Measurements from ENCODE around the gene TOP1.
A peak's percentile ranks its signal among the peaks of the same experiment; 100 is the strongest.
"Not testable (repeated sequence)": the region's sequence is repeated elsewhere in the genome, so short reads cannot be mapped to it uniquely, and the experiment has no call there.

The TOP1 gene

DNA sequence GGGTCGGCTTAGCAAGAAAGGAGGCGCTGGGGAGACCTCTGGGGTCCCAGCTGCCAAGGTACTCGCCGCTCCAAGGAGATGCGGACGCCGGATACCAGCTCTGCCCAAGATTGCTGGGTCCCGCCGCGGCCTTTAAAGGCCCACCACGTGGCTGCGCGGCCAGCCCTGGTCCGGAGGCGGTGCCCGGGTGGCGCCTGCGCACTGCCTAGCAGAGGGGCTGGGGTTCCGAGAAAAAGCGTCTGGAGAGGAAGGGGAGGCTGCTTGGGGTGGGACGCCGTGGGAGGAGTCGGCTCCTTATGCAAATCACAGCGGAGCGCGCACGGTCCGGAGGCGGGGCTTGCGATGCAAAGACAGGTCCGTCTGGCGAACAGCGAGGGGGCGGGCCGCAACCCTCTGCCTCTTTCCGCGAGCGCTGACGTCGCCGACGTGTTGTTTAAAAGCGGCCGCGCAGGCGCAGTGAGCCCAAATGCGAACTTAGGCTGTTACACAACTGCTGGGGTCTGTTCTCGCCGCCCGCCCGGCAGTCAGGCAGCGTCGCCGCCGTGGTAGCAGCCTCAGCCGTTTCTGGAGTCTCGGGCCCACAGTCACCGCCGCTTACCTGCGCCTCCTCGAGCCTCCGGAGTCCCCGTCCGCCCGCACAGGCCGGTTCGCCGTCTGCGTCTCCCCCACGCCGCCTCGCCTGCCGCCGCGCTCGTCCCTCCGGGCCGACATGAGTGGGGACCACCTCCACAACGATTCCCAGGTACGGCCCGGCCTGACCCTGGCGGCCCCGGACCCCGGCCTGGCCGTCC lies at the start of gene TOP1:
Gene TOP1 (plus strand): TSS at position 464 of the 791 bp plus-strand sequence. CDS start 246 bp downstream, at position 710.
- DNase-seq (ENCODE audit: low read depth): peak; percentile 100

DNA sequence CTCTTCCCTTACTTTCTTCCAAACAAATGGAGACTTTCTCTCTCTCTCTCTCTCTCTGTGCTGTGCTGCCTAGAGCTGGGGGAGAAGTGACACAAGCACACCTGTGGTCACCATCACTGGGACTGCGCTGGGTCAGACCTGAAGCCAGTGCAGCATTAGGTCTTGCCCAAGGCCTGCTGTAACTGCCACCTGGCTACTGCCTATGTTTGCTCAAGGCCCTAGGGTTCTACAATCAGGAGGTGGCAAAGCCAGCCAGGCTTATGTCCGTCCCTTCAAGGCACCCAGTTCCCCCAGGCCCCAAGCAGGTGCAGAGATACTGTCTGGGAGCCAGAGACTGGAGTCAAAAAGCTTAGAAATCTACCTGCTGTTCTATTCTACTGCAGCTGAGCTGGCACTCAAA lies 49.4 kb upstream of the TOP1 start:
- DNase-seq (ENCODE audit: low read depth): no peak

DNA sequence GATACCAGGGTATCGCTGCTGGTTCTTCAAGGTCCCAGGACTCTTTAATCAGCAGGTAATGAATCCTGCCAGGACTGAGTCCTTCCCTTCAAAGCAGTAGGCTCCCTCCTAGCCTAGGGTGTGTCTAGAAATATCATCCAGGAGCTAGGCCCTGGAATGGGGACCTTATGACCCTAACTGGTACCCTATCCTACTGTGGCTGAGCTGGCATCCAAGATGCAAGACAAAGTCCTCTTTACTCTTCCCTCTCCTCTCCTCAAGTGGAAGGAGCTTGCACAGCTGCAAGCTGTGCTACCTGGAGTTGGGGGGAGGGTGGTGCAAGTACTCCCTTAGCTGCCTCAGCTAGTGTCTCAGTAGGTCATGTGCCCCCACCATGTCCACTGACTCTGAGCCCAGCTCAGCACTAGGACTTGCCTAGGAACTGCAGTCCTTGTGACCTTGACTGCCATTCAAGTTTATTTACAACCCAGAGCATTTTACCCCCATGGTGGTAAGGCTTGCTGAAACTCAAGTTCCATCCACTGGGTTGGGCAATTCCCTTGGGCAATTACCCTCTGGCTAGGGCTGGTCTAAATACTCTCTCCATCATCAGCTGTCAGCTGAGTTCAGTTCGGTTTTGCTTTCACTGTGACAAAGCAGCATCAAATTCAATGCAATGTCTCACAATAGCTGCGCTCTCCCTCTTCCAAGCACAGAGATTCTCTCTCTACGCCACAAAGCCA lies 48.4 kb upstream of the TOP1 start:
- DNase-seq (ENCODE audit: low read depth): no peak

DNA sequence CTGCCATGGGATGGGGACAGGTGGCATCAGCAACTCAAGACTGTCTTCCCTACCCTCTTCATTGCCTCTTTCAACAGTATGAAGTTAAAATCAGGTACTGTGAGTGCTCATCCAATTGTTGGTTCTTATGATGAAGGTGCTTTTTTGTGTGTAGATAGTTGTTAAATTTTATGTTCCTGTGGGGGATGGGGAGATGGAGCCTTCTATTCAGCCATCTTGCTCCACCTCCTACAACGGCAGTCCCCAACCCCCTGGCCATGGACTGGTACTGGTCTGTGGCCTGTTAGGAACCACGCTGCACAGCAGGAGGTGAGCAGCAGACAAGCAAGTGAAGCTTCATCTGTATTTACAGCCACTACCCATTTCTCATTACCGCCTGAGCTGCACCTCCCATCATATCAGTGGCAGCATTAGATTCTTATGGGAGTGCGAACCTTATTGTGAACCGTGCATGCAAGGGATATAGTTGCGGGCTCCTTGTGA lies 47.8 kb upstream of the TOP1 start:
- DNase-seq (ENCODE audit: low read depth): no peak

DNA sequence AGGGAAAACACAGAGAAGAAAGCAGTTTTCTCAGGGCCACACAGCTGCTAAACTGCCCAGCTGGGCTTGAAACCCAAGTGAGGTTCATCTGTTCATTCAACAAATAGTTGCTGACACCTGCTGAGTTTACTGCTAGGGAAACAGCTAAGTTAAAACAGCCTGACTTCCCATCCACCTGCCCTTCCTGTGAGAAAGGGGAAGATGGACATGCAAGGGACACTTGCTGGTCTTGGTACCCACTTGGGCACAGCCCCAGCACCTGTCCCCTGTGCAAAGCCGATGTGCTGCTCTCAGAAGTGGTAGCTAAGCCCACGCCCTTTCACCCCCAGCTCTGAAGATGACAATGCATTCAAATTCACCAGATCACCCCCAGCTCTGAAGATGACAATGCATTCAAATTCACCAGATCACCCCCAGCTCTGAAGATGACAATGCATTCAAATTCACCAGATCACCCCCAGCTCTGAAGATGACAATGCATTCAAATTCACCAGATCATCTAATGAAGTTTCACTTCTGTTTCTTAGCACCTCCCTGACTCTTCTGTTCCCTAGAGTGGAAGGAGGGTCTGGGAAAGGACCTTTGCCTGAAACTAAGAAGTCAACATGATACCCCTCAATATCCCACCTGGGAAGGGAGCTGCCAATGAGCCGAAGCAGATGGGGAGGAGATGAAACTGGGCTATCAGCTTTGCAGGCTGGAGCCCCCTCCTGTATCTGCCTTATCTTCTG lies 46.0 kb upstream of the TOP1 start:
- no peak for DNase-seq (ENCODE audit: low read depth)

DNA sequence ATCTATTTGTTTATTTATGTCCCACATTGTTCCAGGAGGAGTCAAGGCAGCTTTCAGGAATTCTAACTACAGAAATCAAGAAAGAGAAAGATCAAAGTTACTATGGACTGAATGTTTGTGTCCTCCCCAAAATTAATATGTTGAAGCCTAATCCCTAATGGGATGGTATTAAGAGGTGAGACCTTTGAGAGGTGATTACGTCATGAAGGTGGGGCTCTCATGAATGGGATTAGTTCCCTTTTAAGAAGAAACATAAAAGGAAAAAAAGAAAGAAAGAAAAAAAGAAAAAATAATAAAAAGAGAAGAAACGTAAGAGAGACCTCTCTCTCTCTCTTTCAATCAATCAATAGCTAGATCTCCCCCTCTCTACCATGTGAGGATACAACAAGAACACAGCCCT lies 44.7 kb upstream of the TOP1 start:
- DNase-seq (ENCODE audit: low read depth): no peak

DNA sequence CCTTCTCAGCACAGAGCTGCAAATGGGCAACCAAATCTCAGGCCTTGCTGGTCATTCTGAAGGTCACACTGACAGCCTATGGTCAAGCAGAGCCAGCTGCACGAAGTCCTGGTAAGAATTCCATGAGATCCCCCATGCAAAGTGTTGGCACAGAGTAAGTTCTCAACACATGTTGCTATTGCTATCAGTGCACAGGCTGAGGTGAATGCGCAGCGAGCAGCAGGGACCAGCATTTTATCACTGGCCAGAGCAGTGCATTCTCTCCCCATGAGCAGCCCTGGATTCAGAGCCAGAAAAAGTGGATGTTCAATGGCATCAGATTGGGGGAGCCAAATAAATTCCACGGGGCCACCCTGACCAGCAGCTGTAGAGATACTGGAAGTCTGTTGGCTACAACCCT lies 44.1 kb upstream of the TOP1 start:
- no peak for DNase-seq (ENCODE audit: low read depth)

DNA sequence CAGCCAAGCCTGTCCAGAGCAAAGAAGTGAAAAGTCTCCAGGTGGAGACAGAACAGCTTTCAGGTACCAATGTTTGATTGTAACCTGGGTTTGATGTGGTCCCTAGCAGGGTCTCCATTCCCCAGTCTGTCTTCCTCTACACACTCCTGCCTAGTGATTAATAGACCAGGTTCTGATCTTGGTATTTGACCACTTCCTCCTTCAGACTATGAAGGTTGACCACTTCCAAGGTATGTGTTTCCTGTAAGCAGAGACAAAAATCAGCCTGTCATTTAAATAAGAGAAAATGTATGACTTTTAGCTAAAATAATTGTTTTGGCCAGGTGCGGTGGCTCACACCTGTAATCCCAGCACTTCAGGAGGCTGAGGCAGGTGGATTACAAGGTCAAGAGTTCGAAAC lies 41.8 kb upstream of the TOP1 start:
- DNase-seq (ENCODE audit: low read depth): no peak

DNA sequence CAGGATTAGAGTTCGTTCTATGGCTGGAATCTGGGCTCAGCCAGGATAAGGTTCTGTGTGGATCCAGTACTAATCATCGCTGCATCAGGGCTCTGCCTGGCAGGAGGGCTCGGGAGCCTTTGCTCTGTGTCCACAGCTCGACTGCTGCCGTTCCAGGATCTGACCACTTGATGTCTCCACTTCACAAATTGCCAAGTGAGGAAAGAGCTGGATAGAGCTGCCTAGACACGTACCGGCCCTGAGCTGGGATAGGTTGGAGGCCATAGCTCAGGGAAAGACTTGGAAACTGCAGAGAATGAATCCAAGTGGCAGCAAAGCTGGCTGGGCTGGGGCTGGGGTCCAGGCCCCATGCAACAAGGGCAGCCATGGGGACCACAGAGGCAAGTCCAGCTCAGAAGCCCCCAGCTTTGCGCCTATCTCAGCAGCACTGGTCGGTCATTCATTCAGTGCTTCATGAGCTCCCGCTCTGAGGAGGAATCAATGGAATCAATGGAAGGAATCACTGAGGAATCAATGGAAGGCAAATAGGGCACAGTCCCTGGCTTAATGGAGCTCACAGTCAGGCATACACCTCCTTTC lies 38.0 kb upstream of the TOP1 start:
- DNase-seq (ENCODE audit: low read depth): peak; percentile 36

DNA sequence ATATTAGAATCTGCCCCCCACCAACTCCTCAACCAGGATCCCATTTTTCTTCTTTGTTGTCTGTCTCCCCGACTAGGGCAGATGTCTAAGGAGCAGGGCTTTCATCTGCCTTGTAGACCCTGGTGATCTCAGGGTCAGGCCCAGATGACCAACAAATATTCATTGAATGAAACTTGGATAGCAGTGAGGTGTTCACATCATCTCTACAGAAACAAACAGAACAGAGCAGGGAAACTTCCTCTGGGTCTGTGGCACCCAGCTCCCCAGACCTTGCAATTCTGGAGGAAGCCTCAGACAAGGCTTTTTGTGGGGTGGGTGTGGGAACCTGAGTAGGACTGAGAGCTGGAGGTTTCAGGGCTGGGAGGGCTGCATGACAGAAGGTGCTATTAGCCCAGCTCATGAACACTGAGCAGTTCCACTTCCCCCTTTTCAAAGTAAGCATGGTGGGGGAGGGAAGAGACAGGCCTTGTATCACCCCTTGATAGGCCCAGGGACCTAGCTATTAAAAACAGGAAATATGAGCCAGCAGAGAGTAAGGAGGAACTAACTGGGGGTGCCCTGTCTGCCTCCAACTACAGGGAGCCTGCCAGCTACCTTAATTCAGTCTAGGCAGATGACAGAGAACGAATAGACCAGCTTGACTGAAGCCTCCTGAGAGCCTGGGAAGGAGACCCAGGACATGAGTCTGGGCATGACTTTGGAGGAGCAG lies 37.3 kb upstream of the TOP1 start:
- DNase-seq (ENCODE audit: low read depth): no peak

DNA sequence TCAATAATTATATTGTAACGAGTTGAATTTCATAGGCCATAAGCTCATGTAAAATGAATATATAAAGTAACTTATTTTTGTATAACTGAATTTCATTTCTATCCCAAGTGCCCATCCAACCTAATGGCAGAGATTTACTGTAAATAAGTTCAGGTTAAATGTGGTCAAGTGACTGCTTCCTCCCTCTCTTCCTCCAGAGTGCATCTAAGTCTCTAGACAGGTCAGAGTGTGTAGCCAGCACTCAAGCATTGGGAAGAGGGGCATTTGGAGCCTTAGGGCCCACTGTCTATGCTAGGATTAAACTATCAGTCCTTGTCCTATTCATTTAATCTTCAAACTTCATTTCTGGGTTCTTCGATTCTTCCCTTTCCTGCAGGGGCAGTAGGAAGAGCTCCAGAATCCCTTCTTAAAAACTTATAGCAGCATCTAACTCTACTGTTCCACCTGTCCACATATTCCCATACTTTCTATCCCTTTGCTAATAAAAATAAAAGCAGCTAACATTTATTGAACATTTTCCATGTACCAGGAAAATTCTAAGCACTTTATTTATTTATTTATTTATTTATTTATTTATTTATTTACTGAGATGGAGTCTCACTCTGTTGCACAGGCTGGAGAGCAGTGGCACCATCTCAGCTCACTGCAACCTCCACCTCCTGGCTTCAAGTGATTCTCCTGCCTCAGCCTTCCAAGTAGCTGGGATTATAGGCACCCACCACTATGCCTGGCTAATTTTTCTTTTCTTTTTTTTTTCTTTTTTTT lies 36.1 kb upstream of the TOP1 start:
- DNase-seq (ENCODE audit: low read depth): no peak

DNA sequence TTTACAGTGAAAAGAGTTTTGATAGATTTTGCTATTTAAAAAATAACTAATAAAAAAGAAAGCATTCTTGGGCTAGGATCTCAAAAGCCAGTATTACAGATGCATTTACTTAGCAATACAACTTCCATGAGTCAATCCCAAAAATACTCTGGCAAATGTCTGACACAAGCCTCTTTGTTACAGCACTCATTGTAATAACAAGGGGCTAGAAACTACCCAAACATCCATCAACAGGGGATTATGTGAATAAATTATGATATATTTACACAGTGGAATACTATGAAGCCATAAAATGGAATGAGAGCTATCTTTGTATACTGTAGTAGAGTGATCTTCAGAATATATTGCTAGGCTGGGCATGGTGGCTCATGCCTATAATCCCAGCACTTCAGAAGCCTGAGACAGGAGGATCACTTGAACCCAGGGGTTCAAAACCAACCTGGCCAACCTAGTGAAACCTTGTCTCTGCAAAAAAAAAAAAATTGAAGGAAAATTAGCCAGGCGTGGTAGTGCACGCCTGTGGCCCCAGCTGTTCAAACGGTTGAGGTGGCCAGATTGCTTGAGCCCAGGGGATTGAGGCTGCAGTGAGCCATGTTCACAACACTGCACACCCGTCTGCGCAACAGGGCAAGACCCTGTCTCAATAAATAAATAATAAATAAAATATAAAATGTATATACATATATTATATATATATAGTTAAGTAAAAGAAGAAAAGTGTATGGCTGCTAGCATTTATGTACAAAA lies 34.7 kb upstream of the TOP1 start:
- DNase-seq (ENCODE audit: low read depth): no peak

DNA sequence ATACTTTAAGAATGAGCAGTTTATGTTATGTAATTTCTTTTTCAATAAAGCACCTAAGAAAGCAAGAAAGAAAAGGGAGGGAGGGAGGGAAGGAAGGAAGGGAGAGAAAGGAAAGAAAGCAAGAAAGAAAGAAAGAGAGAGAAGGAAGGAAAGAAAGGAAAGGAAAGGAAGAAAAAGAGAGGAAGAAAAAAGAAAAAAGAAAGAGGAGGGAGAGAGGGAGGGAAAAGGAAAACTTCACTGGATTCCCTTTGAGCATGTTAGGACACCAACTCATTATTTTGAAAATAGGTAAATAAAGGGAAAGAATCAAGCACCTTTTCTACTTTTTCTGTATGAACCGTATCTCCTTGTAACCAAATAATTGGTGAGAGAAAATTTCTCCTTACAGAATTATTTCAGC lies 32.3 kb upstream of the TOP1 start:
- DNase-seq (ENCODE audit: low read depth): no peak

DNA sequence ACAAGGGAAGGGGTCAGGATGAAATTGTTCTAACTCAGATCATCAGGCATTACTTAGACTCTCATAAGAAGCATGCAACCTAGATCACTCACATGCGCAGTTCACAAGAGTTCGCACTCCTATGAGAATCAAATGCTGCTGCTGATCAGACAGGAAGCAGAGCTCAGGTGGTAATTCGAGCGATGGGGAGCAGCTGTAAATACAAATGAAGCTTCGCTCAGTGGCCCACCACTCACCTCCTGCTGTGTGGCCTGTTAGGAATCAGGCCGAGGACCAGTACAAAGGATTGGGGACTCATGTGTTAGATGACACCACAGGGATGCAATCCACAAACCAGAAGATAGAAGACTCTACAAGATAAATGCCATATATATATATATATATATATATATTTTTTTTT lies 31.5 kb upstream of the TOP1 start:
- no peak for DNase-seq (ENCODE audit: low read depth)

DNA sequence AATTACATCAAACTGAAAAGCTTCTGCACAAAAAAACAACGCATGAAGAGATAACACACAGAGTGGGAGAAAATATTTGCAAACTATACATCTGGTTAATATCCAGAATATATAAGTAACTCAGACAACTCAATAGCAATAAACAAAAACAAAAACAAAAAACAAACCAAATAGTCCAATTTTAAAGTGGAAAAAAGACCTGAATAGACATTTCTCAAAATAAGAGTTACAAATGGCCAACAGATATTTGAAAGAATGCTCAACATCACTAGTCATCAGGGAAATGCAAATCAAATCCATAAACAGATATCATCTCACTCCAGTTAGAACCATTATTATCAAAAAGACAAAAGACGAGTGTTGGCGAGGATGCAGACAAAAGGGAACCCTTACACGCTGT lies 28.8 kb upstream of the TOP1 start:
- DNase-seq (ENCODE audit: low read depth): no peak

DNA sequence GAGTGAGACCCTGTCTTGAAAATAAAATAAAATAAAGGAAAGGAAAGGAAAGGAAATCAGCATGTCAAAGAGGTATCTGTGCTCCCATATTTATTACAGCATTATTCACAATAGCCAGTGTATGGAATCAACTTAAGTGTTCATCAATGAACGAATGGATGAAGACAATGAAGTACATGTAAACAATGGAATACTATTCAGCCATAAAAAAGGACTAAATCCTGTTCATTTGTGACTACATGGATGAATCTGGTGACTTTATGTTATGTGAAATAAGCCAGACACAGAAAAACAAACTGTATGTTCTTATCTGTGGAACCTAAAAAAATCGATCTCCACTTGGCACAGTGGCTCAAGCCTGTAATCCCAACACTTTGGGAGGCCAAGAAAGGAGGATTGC lies 28.0 kb upstream of the TOP1 start:
- no peak for DNase-seq (ENCODE audit: low read depth)

DNA sequence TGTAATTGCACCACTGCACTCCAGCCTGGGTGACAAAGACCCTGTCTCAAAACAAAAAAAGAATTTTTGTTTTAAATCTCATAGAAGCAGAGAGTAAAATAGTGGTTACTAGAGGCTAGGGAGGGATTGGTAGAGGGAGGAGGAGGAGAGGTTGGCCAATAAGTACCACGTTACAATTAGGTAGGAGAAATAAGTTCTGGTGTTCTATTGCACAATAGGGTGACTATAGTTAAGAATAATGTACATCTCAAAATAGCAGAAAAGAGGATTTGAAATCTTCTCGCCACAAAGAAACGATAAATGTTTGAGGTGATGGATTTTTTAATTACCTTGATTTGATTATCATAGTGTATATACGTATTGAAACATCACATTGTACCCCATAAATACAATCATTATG lies 27.1 kb upstream of the TOP1 start:
- DNase-seq (ENCODE audit: low read depth): no peak

DNA sequence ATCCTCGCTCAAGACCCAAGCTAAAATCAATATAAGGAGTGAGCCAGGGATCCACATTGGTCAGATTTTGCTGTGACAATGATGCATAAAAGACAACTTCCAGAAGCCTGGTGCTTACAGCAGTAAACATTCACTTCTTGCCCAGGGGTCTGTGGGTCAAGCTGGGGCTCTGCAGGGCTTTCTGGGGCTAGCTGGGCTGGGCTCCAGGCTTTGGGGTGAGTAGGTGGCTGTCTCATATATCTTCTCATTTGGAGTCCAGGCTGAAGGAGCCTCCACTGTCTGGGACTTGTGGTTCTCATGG lies 25.8 kb upstream of the TOP1 start:
- no peak for DNase-seq (ENCODE audit: low read depth)

DNA sequence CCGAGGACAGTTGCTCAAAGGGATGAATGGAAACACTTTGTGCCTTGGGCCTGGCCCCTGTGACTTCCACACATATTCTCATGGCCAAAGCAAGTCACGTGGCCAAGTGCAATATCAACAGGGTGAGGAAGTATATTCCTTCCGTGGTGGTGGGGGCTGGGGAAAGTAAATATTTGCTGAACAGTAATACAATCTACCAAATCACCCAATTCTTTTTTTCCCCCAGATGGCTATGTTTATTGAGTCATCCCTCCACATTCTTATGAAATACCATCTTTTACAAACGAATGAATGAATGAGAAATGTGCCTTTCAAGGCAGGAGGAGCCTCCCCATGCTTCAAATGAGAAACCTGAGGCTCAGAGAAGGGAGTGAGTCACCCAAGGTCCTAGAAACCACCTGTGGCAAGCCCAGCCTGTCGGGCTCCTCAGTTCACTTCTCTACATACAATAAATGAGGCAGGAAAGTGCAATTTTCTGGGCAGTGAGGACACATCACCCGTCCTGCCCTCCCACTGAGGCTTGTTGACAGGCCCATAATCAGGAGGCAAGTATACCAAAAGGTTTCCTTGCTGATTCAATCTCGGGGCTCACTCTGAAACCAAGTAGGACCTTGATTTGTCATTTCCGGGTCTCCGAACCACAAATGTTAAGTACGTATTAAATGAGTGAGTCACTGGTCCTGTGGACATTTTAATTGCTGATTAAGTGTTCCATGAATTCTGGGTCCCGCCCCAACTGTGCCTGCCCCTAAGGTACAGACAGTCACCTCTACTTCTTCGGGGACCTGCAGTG lies 25.3 kb upstream of the TOP1 start:
- peak; percentile 31 for DNase-seq (ENCODE audit: low read depth)

DNA sequence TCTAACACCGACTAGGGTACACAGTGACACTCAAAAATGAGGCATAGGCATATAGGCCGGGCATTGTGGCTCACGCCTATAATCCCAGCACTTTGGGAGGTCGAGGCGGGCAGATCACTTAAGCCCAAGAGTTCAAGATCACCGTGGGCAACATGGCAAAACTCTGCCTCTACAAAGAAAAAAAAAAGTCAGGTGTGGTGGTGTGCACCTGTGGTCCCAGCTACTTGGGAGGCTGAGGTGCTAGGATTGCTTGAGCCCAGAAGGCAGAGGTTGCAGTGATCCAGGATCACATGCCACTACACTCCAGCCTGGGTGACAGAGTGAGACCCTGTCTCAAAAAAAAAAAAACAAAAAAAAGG lies 24.7 kb upstream of the TOP1 start:
- not testable (repeated sequence) for DNase-seq (ENCODE audit: low read depth)

Data from activated gamma-delta T cell treated with anti-CD3 and anti-CD28 coated beads, Interleukin-2, amount 50 U/mL, for 16 hours (primary cell).